OCI-LY3 (cell line): ENCODE results near the gene HCAR3.

Experiments
- H2AFZ ChIP-seq: fragments of 200-600, 300-600 bp; shearing (Covaris generic); 2 replicates; pipeline ENCODE4 v1.6.0; 2014; ENCODE audit warnings: antibody characterized with exemption, low read depth, low read length
- H3K27ac ChIP-seq: fragments of 200-600, 300-600 bp; sonication (generic); 2 replicates; pipeline ENCODE4 v1.5.1; 2014; ENCODE audit warnings: mild to moderate bottlenecking, low read length, moderate library complexity, mixed read lengths
- H3K27me3 ChIP-seq: fragments of 200-600, 300-600 bp; sonication (generic); 2 replicates; pipeline ENCODE4 v1.6.1; 2014; ENCODE audit warnings: low read depth, low read length, mixed read lengths
- H3K36me3 ChIP-seq: fragments of 200-600, 300-600 bp; sonication (generic); replicated peaks from 2 replicates; pipeline ENCODE3; 2014; ENCODE audit warnings: low read depth, low read length, mixed read lengths
- H3K4me1 ChIP-seq: fragments of 300-600, 200-600 bp; sonication (generic); 2 replicates; pipeline ENCODE4 v1.6.1; 2014; ENCODE audit warnings: low read length, mixed read lengths
- H3K4me2 ChIP-seq: fragments of 200-600, 300-600 bp; sonication (generic); 2 replicates; pipeline ENCODE4 v1.6.1; 2014; ENCODE audit warnings: low read length, mixed read lengths
- H3K4me3 ChIP-seq: fragments of 300-600, 200-600 bp; sonication (generic); 2 replicates; pipeline ENCODE4 v1.5.1; 2014; ENCODE audit warnings: antibody characterized with exemption, mild to moderate bottlenecking, low read length, moderate library complexity
- H3K79me2 ChIP-seq: fragments of 300-600, 200-600 bp; shearing (Covaris generic); 2 replicates; pipeline ENCODE4 v1.6.1; 2014; ENCODE audit warnings: mild to moderate bottlenecking, low read length, mixed read lengths
- H3K9ac ChIP-seq: fragments of 300-600, 200-600 bp; shearing (Covaris generic); 2 replicates; pipeline ENCODE4 v1.6.0; 2014; ENCODE audit warnings: mild to moderate bottlenecking, low read length, moderate library complexity
- H3K9me3 ChIP-seq: fragments of 200-600, 300-600 bp; shearing (Covaris generic); 2 replicates; pipeline ENCODE4 v1.6.1; 2014; ENCODE audit warnings: low read length, mixed read lengths; ENCODE audit not compliant: insufficient read depth
- H4K20me1 ChIP-seq: fragments of 200-600, 300-600 bp; sonication (generic); 2 replicates; pipeline ENCODE4 v1.6.1; 2016; ENCODE audit warnings: low read length, mixed read lengths; ENCODE audit not compliant: insufficient read depth
- CTCF ChIP-seq: fragments of 200-600, 300-600 bp; sonication (generic); IDR thresholded peaks from 2 replicates; pipeline ENCODE4 v1.5.1; 2014; ENCODE audit warnings: antibody characterized with exemption, low read length, low read depth
- EZH2phosphoT487 ChIP-seq: fragments of 200-600 bp; shearing (Covaris generic); IDR thresholded peaks from 2 replicates; pipeline ENCODE4 v1.6.1; 2018; ENCODE audit warnings: antibody characterized with exemption, mixed run types, low read depth

HCAR3 gene

GRCh38 chr12:122743895-122744525 is 27.4 kb upstream of the HCAR3 start:
- H2AFZ ChIP-seq, result no peak overlapping the region
- H3K4me2 ChIP-seq, result no peak overlapping the region
- H3K9ac ChIP-seq, result no peak overlapping the region
- no peaks in the 10 kb centered on the region for H3K9me3 ChIP-seq
- no peak overlapping the region for H3K27ac ChIP-seq
- H3K79me2 ChIP-seq, result no peaks in the 10 kb centered on the region
- no peaks in the 10 kb centered on the region for H3K27me3 ChIP-seq
- H3K4me3 ChIP-seq, result no peak overlapping the region
- no peaks in the 10 kb centered on the region for H4K20me1 ChIP-seq
- no peaks in the 10 kb centered on the region for H3K36me3 ChIP-seq
- no peaks in the 10 kb centered on the region for H3K4me1 ChIP-seq
- no peak for TF ChIP-seq CTCF
- TF ChIP-seq EZH2phosphoT487, result no peak

- Histone ChIP-seq H2AFZ (no peak overlapping the region), H3K9ac (no peak overlapping the region), H3K36me3 (no peaks in the 10 kb centered on the region), H3K27me3 (no peaks in the 10 kb centered on the region), H3K79me2 (no peaks in the 10 kb centered on the region), H3K4me2 (no peak overlapping the region), H4K20me1 (no peaks in the 10 kb centered on the region), H3K4me3 (no peak overlapping the region), H3K9me3 (no peaks in the 10 kb centered on the region), H3K4me1 (no peaks in the 10 kb centered on the region), H3K27ac (no peak overlapping the region)
- TF ChIP-seq EZH2phosphoT487 (no peak), CTCF (no peak)
Measured at GRCh38 chr12:122740351-122740750, 23.7 kb upstream of the HCAR3 start.

GRCh38 chr12:122738571-122738970 is 22.0 kb upstream of the HCAR3 start:
- H3K36me3 ChIP-seq, result no peaks in the 10 kb centered on the region
- no peak overlapping the region for H3K4me2 ChIP-seq
- H3K4me3 ChIP-seq, result no peak overlapping the region
- no peaks in the 10 kb centered on the region for H3K27me3 ChIP-seq
- no peak overlapping the region for H3K27ac ChIP-seq
- no peaks in the 10 kb centered on the region for H4K20me1 ChIP-seq
- H3K4me1 ChIP-seq, result peaks cover 2% of the 10 kb centered on the region; the same call in 1 of the 2 replicates
- no peak for TF ChIP-seq CTCF
- no peak for TF ChIP-seq EZH2phosphoT487
- no peak overlapping the region for H2AFZ ChIP-seq
- H3K9me3 ChIP-seq, result no peaks in the 10 kb centered on the region
- H3K9ac ChIP-seq, result no peak overlapping the region
- no peaks in the 10 kb centered on the region for H3K79me2 ChIP-seq

- Histone ChIP-seq H4K20me1 (no peaks in the 10 kb centered on the region), H3K79me2 (no peaks in the 10 kb centered on the region), H3K9ac (no peak overlapping the region), H3K36me3 (no peaks in the 10 kb centered on the region), H3K27me3 (peaks cover 36% of the 10 kb centered on the region), H3K4me1 (peaks cover 11% of the 10 kb centered on the region), H3K9me3 (no peaks in the 10 kb centered on the region), H3K4me2 (no peak overlapping the region), H2AFZ (no peak overlapping the region), H3K27ac (no peak overlapping the region), H3K4me3 (no peak overlapping the region)
- TF ChIP-seq CTCF, result no peak
- no peak for TF ChIP-seq EZH2phosphoT487
Measured at GRCh38 chr12:122732611-122733010, 16.0 kb upstream of the HCAR3 start.
